Measurements from ENCODE around the gene BCAS3.
"Not testable (repeated sequence)": the region's sequence is repeated elsewhere in the genome, so short reads cannot be mapped to it uniquely, and the experiment has no call there.

Gene BCAS3

DNA sequence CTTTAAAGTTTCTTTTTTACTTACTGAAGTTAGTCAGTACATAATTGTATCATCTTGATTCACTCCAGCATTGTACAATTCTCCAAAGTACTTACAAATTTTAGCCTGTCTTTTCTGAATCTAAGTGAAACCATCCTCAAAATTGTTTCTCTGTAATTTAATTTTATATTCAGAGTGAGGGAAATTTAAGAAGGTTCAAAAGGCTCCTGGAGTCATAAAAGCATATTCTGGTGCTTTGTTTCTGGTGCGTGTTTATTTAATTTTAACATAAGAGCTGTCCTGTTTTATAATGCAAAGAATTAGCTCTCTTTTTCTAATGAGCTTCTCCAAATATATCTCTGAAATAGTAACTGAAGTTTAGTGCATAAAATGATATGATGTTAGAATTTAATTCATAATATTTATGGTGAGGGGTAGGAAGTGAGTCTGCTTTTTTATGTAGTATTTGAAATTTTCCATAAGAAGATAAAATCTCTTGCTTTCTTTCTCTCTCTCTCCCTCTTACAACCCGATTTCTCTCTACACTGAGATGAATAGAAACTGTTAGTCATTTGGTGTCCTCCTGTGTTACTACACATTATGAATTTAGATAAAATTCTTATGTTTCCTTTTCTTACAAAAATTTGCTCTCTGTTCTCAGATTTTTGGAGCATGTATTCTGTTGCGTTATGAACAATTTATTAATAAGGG, 339.8 kb downstream of the BCAS3 start:
- DNase-seq = no peak

- no peak for DNase-seq
Observed at GRCh38 chr17:61018938-61019337, 341.3 kb downstream of the BCAS3 start.

DNA sequence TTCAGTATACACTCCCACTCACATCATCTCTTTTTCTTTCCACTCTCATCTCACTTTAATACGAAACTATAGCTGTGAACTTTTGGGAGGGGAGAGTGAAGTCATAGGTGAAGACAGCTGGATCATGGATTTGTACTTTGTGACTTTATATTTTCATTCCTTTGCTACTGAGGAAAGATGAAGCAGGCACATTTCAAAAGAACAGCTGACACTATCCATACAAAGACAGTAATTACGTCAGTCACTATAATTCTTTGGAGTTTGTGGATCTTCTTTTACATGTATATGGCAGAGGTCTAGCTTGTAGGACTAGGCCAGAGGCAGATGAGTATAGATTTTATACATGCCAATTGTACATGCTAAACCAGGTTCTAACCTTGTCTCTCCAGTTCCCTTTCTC, 346.3 kb downstream of the BCAS3 start:
- DNase-seq = no peak

DNA sequence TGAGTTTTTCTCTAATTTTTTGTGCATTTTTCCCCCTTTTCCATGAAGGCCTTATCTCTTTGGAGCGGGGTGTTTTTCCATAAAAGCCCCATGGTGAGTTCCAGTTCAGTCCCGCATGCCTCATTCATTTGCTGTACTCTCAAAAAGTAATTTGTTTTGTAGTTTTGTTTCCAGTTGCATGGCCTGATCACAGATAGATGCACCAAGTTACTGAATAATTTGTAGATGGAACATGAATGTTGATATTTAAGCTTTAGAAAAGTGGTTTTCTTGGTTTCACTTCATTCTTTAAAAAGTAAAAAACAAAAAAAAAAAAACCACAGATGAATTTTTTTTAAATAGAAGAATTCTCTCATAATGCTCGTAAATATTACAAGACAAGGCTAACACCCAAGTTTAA, 349.2 kb downstream of the BCAS3 start:
- no peak for DNase-seq

GRCh38 chr17:61029181-61029580, 351.5 kb downstream of the BCAS3 start:
- no peak for DNase-seq

DNA sequence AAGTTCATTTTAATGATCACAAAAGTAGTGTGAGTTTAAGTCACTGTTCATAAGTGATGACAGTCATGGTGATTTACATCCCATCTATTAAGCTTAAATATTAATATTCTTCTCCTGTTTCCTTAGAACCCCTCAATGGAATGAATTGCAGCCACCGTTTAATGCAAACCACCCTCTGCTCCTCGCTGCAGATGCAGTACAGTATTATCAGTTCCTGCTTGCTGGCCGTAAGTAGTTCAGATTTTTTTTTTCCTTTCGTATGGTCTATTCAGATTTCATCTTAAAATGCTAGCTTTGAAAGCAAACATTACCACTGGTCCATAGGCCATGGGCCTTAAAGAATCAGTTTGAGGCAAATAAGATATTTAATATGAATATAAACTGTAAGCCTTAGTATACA, 363.0 kb downstream of the BCAS3 start:
- no peak for DNase-seq

DNA sequence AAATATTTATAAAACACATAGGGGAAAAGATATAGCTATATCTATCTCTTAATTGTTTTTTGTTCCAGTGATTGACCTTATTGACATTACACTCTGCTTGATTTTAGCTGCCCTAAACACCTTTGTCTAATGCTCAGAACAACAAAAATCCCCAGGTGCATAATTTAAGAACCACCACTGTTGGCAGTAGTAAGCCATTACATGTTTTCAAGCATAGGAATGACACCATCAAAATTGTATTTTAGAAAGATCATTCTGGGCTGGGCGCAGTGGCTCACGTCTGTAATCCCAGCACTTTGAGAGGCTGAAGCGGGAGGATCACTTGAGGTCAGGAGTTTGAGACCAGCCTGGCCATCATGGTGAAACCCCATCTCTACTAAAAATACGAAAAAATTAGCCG, 364.7 kb downstream of the BCAS3 start:
- not testable (repeated sequence) for DNase-seq

DNA sequence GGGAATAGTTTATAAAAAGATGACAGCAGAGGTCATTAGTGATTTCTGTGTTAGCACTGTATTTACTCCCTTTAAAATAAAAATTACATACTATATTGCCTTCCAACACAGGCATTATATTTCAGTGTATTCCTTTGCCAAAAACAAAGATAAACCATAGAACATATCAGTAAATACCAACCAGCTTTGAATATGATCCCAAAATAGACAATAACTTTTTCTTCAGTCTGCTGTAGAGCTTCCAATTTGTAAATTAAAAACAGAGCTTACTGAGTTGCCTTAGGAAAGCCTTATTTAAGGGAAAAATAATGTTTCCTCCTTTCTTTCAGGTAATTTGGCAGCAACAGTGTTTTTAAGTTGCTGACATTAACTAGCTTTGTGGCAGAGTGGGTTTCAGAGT, 369.9 kb downstream of the BCAS3 start:
- DNase-seq = no peak

DNA sequence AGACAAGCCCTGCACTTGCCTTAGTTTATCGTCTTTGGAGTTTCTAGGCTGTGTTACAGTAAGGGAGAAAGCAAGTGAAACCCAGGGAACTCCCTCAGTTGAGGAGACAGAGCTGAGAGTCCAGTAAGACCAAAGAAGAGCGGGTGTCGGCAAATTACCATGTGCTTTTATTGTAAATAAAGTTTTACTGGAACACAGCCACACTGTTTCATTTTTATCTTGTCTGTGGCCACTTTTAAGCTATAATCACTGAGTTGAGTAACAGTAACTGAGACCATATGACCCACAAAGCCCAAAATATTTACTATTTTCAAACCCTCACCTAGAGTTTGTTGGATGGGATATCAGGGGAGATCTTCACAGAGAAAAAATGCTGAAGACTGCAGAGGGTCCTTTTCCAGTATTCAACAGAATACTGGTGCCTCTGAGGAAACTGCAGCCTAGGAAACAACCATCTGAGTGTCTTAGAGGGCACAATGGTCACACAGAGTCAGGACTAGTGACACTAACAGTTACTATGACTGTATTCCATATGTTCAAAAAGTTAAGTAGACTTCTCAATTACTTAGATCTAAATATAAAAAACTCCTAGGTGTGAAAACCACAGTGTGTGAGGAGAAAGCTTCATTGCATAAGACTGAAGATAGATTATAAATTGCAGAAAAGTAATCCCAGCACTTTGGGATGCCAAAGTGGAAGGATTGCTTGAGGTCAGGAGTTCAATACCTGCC, 370.9 kb downstream of the BCAS3 start:
- no peak for DNase-seq

DNA sequence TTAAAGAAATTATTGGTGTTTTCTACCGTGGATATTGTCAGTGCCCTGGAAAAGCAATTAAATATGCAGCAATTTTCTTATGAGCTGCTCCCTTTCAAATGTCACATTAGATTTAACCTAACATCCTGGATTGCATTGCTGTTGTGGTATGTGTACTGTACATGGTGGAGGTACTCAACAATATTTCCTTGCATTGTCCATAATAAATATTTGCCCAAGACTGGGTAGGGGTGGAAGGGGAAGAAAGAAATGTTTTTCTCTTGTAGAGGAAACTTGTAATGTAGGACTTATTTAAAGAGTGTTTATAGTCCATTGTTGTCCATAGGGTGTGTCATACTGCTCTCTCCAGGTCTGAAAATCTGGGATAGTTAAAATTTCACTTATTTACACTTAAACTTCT, 375.8 kb downstream of the BCAS3 start:
- no peak for DNase-seq

DNA sequence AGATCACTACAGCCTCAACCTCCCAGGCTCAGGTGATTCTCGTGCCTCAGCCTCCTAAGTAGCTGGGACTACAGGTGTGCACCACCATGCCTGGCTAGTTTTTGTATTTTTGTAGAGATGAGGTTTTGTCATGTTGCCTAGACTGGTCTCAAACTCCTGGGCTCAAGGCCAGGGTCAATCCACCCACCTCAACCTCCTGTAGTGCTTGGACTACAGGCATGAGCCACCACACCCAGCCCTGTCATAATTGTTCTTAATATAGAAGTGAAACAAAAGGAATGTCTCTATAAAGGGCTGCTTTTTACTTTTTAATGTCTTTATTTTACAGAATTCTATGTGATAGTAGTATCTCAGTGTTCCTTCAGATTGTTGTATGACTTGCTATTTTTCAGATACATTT, 376.8 kb downstream of the BCAS3 start:
- no peak for DNase-seq

- DNase-seq = no peak
Observed at GRCh38 chr17:61057257-61057656, 379.6 kb downstream of the BCAS3 start.

DNA sequence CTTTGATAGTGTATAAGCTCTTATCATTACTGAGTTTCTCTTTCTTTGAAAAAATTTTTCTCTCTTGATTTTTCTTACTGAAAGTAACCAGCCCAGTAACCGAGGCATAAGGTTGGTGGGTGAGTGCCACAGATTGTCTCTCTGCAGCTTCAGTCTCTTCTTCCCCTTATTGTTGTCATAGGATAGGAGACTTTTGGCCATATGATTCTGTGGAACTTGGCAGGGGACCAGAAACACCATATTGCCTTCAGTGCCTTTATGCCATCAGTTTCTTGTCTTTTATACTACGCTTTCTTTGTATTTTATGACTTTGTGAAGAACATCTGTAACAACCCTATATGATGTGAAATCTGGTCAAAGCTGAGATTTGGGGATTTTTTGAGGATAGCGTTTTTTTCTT, 380.4 kb downstream of the BCAS3 start:
- DNase-seq = no peak

- DNase-seq = no peak
Observed at GRCh38 chr17:61063528-61063927, 385.9 kb downstream of the BCAS3 start.

- no peak for DNase-seq
Observed at GRCh38 chr17:61064087-61064951, 386.7 kb downstream of the BCAS3 start.

- DNase-seq = no peak
Observed at GRCh38 chr17:61065263-61065773, 387.7 kb downstream of the BCAS3 start.

DNA sequence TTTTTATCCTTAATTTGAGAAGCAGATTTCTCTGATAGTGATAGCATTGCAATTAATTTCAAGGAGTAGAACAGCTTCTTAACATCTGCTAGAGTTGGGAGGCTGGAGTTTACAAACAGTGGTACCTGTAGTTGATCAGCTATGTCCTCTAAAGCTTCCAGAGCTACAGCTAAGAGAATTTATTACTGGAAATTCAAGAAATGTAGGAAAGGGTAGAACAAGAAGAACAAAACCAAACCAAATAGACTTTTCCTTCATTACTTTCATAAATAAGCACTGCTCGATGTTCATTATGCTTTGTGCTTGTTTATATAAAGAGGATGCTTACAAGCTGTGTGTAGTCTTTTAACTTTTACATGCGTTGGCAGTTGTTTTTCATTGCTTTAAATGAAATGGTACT, 388.4 kb downstream of the BCAS3 start:
- no peak for DNase-seq

DNA sequence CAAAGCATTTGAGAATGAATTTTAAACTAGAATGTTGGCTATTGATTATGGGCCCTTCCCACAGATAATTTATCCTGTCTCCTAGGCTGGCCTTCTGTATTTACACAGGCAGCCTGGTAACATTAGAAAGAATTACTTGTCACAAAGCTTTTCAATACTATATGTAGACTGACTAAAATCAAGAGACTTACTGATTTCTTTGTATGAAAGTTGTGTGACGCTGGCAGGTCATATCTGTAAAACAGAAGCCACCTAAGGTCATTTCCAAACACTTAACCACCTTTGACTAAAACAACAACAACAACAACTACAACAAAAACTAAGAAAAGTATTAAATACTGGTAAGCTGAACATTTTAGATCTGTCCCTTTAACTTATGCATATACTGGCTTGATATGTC, 393.0 kb downstream of the BCAS3 start:
- no peak for DNase-seq

DNA sequence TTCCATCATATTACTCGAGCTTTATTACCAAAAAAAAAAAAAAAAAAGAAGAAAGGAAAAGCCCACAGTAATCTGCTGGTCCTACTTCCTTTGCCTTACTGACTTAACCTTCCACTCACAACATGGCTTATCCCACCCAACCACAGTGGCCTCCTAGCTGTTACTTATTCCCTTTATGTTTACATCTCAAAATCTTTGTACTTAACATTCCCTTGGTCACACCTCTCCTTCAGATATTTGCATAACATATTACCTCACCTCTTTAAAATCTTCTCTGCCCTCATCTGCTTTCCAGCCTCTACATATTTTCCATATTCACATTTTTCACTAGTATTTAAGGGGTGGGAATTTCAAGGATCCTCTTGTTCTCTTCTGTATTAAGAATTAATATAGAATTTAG, 395.0 kb downstream of the BCAS3 start:
- no peak for DNase-seq

DNA sequence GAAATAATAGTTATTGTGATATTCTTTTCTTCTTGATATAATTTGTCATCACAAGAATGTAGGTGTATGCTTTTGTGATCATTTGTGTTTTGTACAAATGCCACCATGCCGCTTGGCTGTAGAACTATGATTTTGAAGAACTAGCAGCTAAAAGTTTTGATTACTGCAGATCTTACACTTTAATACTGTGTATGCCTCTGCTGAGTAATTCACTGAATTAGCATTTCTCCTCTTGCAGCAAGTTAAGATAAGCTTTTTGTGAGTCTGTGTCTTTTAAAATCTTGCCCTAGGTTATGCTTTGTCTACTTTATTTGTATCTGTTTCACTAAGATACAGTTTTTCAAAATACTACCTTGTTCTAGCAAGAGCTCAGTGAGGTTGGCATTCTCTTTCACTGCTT, 395.5 kb downstream of the BCAS3 start:
- no peak for DNase-seq

- DNase-seq = no peak
Observed at GRCh38 chr17:61073799-61074513, 396.3 kb downstream of the BCAS3 start.

DNA sequence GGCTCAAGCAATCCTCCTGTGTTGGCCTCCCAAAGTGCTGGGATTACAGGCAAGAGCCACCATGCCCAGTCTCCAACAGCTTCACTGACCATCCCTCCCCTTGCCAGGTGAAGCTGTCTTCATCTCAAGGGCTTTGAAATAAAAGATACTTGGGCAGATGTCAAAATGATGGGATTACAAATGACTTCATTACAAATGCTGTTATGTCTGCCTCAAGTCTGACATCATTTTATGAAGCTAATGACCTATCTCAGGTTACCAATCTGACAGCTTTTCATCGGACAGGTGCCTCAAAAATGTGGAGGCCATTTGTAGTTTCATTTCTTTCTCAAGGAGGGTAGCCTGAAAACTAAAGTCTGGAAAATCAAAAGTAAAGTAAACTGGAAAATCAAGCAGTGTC, 398.3 kb downstream of the BCAS3 start:
- DNase-seq = no peak

- no peak for DNase-seq
Observed at GRCh38 chr17:61076621-61077031, 399.0 kb downstream of the BCAS3 start.
